Measurements from ENCODE around the gene MZB1. TPM values are rescaled to one million over a fixed set of nuclear protein-coding genes. Genes with fewer than 3 reads are reported as not detected.

MZB1 gene
- total and polyA plus RNA-seq, 2 of the 13 experiments (the other 11 are each of a cell fraction or from before 2014, with no cell fraction given): 0.31 to 0.40 TPM

GRCh38 chr5:139439013-139439903 lies 49.5 kb upstream of the MZB1 start, which contains the start of gene DNAJC18 (continued):
- TF ChIP-seq HIC2 (CRISPR knock-in tag; IDR thresholded peaks at IDR 0.05; ENCODE audit: low read depth) (no peak; the same call in 1 of the 2 replicates), NR3C1 (CRISPR knock-in tag; IDR thresholded peaks at IDR 0.05) (no peak), SP1 (IDR thresholded peaks at IDR 0.05) (no peak), SP1 (CRISPR knock-in tag; IDR thresholded peaks at IDR 0.05) (peak; percentile 22; the same call in 1 of the 2 replicates), ZNF747 (CRISPR knock-in tag; IDR thresholded peaks at IDR 0.05; ENCODE audit: borderline replicate concordance) (peak; percentile 75; the same call in 1 of the 2 replicates), CHD2 (IDR thresholded peaks at IDR 0.05; ENCODE audit: low read depth, low read length) (no peak), GFI1 (CRISPR knock-in tag; IDR thresholded peaks at IDR 0.05; ENCODE audit: borderline replicate concordance) (no peak), ZNF451 (CRISPR knock-in tag; IDR thresholded peaks at IDR 0.05) (no peak), SKI (IDR thresholded peaks at IDR 0.05; ENCODE audit: partially characterized antibody) (no peak), ZSCAN30 (CRISPR knock-in tag; IDR thresholded peaks at IDR 0.05) (no peak), ZNF512B (CRISPR knock-in tag; IDR thresholded peaks at IDR 0.05; ENCODE audit: borderline replicate concordance) (no peak), ZNF7 (CRISPR knock-in tag; IDR thresholded peaks at IDR 0.05) (no peak), ZNF558 (CRISPR knock-in tag; IDR thresholded peaks at IDR 0.05; ENCODE audit: borderline replicate concordance) (no peak), ZNF468 (CRISPR knock-in tag; IDR thresholded peaks at IDR 0.05) (no peak), NR2F2 (IDR thresholded peaks at IDR 0.05; ENCODE audit: borderline replicate concordance, low read depth) (no peak)
- TF ChIP-seq, protein P1, sequence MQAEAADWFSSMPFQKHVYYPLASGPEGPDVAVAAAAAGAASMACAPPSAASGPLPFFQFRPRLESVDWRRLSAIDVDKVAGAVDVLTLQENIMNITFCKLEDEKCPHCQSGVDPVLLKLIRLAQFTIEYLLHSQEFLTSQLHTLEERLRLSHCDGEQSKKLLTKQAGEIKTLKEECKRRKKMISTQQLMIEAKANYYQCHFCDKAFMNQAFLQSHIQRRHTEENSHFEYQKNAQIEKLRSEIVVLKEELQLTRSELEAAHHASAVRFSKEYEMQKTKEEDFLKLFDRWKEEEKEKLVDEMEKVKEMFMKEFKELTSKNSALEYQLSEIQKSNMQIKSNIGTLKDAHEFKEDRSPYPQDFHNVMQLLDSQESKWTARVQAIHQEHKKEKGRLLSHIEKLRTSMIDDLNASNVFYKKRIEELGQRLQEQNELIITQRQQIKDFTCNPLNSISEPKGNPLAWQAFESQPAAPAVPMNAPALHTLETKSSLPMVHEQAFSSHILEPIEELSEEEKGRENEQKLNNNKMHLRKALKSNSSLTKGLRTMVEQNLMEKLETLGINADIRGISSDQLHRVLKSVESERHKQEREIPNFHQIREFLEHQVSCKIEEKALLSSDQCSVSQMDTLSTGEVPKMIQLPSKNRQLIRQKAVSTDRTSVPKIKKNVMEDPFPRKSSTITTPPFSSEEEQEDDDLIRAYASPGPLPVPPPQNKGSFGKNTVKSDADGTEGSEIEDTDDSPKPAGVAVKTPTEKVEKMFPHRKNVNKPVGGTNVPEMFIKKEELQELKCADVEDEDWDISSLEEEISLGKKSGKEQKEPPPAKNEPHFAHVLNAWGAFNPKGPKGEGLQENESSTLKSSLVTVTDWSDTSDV (CRISPR knock-in tag; IDR thresholded peaks at IDR 0.05): no peak
- TF ChIP-seq, protein P2, sequence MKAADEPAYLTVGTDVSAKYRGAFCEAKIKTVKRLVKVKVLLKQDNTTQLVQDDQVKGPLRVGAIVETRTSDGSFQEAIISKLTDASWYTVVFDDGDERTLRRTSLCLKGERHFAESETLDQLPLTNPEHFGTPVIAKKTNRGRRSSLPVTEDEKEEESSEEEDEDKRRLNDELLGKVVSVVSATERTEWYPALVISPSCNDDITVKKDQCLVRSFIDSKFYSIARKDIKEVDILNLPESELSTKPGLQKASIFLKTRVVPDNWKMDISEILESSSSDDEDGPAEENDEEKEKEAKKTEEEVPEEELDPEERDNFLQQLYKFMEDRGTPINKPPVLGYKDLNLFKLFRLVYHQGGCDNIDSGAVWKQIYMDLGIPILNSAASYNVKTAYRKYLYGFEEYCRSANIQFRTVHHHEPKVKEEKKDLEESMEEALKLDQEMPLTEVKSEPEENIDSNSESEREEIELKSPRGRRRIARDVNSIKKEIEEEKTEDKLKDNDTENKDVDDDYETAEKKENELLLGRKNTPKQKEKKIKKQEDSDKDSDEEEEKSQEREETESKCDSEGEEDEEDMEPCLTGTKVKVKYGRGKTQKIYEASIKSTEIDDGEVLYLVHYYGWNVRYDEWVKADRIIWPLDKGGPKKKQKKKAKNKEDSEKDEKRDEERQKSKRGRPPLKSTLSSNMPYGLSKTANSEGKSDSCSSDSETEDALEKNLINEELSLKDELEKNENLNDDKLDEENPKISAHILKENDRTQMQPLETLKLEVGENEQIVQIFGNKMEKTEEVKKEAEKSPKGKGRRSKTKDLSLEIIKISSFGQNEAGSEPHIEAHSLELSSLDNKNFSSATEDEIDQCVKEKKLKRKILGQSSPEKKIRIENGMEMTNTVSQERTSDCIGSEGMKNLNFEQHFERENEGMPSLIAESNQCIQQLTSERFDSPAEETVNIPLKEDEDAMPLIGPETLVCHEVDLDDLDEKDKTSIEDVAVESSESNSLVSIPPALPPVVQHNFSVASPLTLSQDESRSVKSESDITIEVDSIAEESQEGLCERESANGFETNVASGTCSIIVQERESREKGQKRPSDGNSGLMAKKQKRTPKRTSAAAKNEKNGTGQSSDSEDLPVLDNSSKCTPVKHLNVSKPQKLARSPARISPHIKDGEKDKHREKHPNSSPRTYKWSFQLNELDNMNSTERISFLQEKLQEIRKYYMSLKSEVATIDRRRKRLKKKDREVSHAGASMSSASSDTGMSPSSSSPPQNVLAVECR (CRISPR knock-in tag; IDR thresholded peaks at IDR 0.05; ENCODE audit: borderline replicate concordance): peak; percentile 84
